ENCODE results near the gene GAS2L2.
"Not testable (repeated sequence)": the region's sequence is repeated elsewhere in the genome, so short reads cannot be mapped to it uniquely, and the experiment has no call there.

Gene GAS2L2

DNA sequence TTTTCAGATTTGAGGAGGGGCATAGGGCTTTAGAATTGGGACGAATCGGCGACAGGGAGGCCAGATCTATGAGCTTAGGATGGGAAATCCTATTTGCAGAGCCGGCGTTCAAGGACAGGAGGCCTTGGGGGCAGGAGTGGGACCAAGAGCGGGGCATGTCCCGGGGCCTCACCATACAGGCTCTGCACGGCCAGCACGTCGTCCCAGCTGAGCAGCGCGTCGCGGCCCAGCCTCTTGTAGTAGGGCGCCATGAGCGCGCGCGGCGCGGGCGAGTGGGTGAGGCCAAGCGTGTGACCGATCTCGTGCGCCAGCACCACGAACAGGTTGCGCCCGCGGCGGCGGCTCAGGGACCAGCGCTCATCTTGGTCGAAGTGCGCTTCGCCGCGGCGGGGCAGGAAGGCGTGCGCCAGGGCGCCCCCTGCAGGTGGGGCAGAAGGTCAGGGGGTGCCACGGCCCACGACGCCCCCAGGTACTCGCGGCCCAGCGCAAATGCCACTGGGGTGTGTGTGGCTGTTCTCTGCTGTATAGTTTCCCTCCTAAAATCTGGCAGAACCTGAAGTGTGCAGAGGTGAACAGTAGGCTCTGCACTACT, 17.0 kb upstream of the GAS2L2 start:
- no peak for DNase-seq

DNA sequence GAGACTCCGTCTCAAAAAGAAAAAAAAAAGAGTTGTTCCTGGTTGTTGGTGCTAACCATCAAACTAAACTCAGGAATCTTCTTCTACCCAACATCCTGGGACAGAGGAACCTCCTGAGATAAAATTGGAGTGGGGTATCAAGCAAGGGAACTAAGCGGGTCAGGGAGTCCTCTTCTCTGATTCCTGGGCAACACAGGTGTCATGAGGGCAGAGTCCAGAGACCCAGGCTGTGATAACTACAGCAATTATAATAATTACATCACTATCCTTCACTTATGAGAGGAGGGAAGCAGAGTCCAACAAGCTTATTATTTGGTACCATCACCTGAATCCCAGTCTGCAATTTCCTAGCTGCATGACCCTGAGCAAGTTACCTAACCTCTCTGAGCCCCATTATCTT, 15.8 kb upstream of the GAS2L2 start:
- no peak for DNase-seq

DNA sequence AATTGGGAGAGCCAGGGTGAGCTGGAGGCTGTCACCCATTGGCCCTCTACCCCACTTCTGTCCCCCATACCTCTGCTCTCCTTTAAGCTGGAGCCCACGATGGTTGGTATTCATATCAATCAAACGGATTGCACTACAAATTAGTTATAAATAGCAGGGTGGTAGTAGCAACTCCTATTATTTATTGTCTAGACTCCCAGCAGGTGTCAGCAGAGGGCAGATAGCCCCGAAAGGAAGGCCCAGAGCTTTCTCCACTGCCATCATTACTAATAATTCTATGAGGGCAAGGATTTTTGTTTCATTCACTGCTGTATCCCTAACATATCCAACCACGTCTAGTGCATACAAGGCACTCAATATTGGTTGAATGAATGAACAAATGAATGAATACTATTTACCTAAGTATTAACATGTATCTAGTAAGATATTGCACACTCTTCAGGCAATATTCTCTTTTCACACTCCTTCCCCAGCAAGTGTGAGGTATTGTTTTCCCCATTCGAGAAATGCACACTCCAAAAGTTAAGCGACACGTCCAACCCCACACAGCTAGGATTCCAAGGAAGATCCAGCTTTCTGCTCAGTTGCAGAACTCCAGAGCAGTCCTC, 14.0 kb upstream of the GAS2L2 start:
- DNase-seq, result no peak

DNA sequence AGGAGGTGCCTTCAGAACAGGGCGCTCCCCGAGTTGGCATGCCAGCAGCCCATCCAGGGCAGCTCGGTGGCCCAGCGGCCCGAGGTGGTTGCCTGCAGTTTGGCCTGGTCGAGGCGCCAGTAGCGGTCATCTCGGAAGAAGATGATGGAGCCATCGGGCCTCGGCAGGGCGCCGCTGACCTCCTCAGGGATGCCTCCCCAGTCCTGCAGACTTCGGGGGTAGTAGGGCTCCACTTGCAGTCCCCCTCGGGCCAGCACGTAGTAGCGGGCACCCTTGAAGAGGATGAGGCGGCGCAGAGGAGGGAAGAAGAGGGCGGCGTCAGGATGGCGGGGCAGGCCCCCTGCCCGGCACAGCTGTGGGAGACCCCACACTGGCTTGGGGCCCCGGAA, 13.4 kb upstream of the GAS2L2 start:
- DNase-seq, result no peak

DNA sequence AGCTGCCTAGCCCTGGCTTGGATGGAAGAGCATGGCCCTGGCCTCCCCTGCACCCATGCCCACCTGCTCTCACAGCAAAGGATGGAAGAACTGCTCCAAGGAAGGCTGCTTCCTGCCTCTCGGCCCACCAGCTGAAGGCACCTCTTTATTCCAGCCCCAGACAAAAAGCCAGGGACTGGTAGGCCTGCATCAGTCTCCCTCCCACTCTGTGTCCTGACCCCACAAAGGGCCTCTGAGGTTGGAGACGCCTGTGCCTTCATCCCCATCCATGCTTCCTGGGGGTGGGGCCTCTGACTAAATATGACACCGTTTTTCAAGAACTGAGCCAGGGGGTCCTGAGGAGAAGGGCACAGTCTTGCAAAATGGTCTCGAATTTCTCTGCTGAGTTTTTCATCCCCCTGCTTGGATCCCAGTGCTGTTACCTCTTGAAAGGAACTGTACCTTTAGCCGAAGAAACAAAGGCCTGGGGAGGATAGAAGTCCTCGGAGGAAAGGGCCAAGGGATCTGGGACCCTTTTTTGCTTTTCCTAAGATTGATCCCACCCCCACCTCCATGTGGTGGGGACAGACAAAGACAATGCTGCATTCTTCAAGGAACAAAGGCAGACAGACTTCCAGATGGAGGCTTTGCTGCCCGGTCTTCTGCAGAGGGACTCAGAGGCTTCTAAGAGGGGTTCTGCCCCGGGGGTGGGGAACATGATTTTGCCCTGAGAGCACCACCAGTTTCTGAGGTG, 12.9 kb upstream of the GAS2L2 start:
- no peak for DNase-seq

DNA sequence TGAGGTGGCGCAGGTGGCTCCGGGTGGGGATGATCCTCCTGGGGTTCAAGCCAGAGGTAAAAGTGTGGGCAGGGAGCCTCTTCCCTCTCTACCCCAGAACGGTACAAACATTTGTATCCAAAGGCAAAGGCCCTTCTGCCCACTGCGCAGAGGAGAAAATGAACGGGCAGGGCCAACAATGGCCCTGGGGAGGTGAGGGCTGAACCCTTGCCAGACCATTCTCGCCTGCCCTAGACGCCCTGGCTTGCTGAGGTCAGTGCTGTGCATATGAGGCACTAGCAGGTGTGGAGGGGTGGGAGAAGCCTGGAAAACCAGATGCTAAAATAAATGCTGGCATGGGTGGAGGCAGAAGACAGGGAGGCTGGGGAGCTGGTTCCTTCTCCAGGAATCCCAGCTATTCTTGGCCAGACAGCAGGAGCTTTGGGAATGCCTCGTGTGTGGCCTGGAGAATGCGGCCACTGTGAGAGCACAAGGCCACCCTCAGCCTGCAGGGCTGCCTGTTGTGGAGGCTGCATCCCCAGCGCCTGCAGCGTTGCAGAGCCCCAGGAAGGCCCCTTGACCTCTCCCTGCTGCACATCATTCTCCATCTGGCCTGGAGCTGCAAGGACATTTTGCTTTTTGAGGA, 12.2 kb upstream of the GAS2L2 start:
- DNase-seq, result no peak

DNA sequence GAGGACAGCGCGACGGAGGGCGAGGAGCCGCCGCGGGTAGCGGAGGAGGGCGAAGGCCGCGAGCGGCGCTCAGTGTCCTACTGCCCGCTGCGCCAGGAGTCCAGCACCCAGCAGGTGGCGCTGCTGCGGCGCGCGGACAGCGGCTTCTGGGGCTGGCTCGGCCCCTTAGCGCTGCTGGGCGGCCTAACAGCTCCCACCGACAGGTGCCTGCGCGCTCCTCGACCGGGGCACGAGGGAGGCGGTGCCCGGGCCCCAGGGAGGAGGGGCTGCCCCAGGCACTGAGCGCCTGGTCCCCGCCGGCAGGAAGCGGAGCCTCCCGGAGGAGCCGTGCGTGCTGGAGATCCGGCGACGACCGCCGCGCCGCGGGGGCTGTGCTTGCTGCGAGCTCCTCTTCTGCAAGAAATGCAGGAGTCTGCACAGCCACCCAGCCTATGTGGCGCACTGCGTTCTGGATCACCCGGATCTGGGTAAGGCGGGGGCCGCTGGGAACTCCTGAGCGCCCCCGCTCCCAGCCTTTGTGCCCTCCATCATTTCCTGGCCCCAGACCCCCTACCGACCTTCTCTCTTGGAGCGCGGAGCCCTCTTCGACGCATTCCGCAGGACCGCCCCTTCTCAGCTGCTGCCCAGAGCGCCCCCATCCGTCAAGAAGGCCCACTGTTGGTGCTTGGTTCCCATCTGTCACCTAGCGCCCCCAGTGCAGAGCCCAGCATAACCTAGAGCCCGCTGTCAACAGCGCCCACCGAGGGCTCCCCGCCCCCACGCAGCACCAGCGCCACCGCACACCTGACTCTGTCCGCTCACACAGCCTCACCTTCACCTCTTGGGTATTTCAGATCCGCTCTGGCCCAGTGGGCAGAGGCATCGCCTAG, 11.3 kb upstream of the GAS2L2 start:
- peak; percentile 78 for DNase-seq

DNA sequence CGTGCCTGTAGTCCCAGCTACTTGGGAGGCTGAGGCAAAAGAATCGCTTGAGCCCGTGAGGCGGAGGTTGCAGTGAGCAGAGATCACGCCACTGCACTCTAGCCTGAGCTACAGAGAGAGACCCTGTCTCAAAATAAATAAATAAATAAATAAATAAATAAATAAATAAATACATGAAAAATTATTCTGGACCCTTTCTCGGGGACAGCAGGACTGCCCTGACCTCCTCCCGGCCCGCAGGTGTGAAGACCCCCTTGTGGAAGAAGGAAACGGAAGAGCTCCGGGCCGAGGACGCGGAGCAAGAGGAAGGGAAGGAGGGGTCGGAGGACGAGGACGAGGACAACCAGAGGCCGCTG, 10.7 kb upstream of the GAS2L2 start:
- DNase-seq, result no peak

DNA sequence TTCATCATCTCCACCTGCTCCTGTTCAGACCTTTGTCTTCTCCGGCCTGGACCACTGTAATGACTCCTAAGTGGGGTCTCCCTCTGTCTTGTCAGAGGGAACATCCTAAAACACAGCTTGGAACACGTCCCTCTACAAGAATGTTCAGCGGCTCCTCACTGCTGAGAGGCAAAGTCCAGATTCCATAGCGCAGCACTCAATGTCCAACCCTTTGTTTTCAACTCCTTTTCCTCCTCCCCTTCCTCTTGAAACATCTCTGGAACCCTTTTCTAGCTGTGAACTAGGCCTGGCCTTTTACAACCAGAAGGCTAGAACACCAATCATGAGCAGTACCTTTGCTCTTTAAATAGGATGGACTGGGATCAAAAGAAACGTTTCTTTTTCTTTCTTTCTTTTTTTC, 8.6 kb upstream of the GAS2L2 start:
- no peak for DNase-seq

DNA sequence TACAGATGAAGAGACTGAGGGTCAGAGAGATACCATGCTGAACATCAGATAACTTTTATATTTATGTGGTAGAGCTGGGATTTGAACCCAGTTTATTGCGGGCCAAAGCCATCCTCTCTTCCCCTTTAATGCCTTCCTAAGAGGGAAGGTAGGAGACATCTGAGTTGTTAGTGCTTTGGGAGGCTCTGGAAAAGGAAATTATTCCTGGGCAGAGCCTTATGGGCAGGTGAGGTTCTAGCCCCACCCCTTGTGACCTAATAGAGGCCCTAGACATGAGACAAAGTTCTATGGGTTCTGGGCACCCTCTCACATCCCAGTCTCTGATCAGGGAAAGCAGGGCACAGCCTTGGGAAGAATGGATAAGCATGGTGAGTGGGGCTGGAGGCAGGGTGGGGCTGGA, 7.5 kb upstream of the GAS2L2 start, which contains the start of gene C17orf50:
C17orf50 (plus strand) TSS at position 301 of the 400 bp plus-strand sequence; CDS start at position 356, 55 bp downstream.
- DNase-seq, result no peak

DNA sequence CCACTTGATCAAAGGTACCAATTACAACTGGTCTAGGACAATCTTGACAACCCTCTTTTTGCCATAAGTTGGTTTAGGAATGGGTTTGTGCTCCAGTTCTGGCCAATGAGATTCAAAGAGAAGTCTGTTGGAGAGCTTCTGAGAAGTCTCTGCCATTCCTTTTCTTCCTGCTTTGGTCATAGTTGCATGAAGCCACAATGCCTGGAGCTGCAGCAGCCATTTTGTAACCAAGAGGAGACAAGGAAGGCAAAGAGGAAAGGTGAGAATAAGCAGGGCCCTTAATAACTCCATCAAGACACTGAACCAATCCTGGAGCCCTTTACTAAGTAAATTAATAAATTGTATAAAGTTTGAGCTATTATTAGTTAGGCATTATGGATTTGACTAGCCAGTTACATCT, 4.2 kb upstream of the GAS2L2 start:
- DNase-seq, result no peak

DNA sequence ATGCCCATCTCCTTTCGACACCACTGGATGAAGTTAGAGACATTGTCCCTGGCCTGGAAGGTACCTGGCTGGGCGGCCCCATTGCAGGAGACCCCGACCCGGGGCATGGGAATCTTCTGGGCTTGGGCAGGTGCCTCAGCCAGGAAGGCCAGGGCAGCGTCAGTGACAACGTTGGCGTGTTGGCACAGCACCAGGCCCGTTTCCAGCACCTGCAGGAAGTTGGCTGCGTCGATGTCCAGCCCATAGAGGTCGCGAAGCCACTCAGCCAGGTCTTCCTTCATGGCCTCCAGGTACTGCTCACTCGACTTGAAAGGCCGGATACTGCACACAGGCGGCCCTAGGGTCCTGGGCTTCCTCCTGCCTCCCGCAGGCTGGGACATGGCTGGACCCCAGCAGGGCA, 568 bp downstream of the GAS2L2 start:
- no peak for DNase-seq

DNA sequence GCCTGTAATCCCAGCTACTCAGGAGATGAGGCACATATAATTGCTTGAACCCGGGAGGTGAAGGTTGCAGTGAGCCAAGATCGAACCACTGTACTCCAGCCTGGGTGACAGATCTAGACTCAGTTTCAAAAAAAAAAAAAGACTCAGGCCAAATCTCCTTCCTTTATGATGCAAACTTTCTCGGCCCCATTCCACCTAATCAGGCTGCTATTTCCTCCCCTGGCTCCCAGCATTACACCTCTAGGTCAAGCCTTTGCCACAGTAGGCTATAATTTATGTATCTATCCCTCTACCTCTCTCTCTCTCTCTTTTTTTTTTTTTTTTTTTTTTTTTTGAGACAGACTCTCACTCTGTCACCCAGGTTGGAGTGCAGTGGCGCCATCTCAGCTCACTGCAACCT, 1.5 kb downstream of the GAS2L2 start:
- DNase-seq, result not testable (repeated sequence)

DNA sequence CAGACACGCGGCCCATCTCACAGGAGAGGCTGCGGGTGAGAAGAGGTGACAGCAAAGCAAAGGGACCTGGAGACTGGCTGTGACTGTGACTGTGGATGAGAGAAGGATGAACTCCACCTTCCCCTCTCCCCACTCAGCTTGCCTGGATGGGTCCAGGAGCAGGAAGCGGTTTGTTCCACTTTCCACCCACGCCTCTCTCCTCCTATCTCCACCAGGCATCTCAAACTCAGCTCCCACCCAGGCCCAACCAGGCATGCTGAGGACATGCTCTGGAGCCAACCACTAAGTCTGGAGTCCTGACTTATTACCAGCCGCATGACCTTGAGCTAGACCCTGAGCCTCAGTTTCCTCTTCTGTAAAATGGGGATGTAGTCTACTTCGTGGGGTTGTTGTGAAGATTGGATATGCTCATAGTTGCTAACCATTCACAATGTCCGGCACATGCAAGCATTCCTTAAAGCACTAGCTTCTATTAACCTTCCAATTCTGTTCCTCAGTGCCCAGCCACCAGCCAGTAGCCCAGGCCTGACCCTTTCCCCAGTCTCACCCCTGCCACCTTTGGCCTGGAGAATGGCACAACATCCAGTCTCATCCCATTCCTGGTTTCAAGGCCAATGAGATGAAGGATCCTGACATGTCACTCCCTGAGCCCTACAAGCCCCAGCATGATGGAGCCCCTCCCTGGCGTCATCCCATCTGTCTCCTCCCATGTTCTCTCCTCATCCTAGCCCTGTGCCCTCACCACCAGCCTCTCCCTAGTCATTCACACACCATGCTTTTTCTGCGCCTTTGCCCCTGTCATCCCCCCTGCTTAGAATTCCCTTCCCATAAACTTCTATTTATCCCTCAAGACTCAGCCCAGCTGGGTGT, 2.3 kb downstream of the GAS2L2 start:
- DNase-seq, result no peak

DNA sequence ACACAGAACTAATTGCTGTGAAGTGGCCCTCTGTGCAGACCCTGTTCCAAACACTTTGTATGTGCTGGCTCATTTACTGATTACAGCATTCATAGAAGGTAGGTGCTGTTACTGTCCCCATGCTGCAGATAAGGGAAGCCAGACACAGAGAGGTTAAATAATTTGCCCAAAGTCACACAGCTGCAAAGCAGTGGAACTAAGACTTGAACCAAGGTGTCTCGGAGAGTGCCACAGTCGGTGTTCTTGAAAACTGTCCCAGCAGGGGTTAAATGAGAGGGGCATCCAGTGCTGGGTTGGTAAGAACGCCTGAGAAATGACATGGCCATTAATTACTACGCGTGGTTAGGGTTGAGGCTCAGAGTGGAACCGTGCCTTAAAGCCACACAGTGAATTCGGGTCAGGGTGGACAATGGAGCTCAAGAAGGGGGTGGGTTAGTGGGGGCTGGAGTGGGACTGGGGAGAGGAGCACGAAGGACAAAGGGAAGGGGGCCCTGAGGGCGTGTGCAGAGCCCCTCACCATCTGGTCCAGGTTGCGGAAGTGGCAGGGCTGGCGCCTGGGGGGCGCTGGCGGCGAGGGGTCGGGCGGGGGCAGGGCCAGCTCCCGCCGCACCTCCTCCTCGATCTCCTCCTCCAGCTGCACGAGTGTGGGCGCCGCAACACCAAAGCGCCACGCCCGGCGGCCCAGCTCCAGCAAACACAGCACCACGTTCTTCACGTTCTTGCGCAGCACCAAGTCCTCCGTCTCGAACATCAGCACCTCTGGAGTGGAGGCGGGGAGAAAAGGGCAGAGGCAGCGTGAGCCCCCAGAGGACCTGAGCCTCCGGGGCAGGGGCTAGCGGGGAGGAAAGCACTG, 3.3 kb downstream of the GAS2L2 start:
- DNase-seq, result no peak

DNA sequence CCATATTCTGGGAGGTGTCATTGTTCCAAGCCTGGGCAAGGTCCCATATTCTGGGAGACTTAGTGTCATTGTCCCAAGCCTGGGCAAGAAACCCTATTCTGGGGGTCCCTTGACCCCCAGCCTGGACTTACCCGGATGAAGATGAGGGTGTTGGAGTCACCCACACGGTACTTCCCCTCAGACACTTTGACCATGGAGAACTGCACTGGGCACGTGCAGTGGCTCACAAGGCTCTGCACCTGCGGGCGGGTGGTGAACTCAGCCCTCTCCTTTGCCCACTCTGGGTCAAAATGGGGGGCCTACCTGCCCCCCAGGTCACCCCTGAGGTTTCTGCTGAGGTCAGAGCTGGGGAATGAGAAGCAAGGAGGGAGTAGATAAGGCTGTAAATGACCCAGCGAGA, 4.1 kb downstream of the GAS2L2 start:
- DNase-seq, result no peak

DNA sequence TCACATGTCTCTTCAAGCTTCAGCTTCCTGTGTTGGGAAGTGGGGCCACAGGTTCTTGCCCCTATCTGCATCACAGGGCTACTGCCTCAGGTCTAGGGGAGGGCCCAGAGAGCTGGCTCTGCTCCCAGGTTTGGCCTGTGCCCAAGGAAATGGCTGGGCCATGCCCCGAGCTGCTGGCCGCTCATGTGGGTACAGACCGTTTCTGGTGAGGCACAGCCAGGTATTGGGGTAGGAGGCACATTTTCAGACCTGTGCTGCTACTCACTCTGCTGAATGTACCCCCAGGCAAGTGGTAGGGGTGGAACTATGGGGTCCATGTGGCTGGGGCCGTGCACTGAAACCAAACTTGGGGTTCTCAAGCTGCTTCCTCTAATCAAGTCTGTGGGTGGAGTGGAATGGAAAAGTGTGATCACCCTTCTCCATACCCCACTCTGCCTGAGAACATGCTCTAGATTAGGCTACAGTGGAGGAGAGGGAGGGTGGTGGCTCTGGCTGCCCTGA, 4.6 kb downstream of the GAS2L2 start:
- no peak for DNase-seq

DNA sequence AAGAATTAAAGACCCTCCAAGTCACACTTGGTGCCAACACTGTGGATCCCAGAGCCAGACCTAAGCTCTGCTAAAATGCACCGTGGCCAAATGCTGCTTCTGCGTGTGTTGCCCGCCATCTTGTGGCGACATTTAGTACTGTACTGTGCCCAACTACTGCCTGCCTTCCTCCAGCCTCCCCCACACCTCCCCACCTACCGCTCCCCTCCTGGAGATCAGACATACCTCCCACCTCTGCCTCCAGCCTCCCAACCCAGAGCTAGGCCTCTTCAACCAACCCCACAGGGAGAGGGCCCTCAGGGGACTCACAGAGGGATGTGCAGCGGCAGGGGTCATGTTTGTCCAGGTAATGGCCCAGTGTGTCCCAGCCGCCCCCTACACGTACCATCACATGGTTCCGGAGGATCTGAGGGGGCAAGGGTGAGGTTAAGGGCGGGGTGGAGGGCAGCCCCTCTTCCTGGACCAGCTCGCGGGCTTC, 5.5 kb downstream of the GAS2L2 start:
- DNase-seq, result peak; percentile 65

DNA sequence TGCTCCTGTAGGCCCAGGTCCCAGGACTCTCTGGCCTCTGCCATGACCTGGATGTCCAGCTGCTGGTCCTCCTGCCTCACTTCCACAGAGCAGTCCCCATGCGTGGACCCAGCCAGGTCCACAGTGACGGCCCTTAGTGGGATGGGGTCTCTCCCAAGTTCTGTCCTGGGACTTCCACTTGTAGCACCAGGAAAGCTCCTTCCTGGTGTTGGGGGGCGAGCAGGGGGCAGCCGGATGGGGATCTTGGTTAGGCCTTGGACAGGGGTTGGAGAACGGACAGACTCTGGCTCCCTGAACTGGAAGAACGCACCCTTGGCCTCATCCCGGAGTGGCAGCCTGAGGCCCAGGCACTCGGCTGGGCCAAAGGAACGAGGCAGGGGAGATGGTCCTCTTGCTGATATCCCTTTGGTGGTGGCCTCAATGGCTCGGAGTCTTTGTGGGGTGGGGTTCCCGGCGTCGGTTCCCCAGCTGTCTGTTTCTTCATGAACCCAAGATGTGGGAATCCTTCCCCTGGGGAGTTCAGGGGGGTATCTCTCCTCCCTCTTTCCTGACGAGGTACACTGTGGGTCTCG, 7.2 kb downstream of the GAS2L2 start:
- no peak for DNase-seq

DNA sequence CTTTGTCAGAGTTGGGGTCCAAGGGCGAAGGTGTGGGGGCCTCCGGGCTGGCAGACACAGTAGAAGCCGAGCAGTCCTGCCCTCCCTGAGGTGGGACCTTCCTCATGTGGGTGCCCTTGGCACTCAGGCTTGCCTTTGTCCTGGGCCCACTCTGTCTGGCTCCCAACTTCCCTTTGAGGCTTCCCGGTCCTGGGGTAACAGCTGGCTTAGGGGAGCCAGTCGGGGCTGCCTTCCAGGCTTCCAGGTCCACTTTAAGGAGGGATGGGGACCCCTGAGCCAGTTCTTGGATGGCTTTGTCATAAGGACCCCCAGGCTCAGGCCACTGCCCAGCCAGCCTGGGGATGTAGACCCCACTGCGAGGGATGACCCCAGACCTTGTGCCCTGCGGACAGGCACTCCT, 7.8 kb downstream of the GAS2L2 start:
- DNase-seq, result no peak
